PC-3 (cell line): ENCODE results near the gene MFSD6L.

Experiments used
- EZH2 ChIP-seq: fragments of 300-600 bp; sonication (generic); IDR thresholded peaks from one replicate; pipeline ENCODE4 v1.6.1; 2017; ENCODE audit warnings: antibody characterized with exemption, mild to moderate bottlenecking, low read length; ENCODE audit not compliant: unreplicated experiment
- EZH2phosphoT487 ChIP-seq: fragments of 300-600 bp; sonication (generic); IDR thresholded peaks from 2 replicates; pipeline ENCODE4 v1.6.1; 2018; ENCODE audit warnings: mild to moderate bottlenecking, antibody characterized with exemption, low read length, borderline replicate concordance
- TF ChIP-seq, protein P1 (sequence below): fragments of 300-600 bp; sonication (generic); conservative IDR thresholded peaks from 2 replicates; pipeline ENCODE4 v1.5.1; 2017; ENCODE audit warnings: antibody characterized with exemption, low read depth, mild to moderate bottlenecking, low read length

DNA sequence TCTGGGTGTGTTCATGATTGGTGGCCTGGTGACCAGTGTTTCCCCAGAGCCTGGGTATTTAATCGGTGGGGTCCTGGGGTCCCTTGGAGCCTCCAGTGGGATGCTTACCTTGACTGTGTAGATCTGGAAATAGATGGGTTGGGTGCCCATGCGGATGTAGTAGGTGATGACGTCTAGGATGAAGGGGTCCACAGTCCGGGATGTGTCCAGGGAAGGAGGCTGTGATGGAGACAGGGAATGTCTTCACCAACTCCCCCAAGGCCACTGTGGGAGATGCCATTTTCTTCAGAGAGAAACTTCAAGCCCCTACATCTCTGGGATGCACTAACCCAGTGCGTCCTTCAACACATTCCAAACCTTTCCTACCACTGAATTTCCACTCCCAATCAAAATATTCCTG, 24.1 kb upstream of the MFSD6L start:
- TF ChIP-seq, protein P1, sequence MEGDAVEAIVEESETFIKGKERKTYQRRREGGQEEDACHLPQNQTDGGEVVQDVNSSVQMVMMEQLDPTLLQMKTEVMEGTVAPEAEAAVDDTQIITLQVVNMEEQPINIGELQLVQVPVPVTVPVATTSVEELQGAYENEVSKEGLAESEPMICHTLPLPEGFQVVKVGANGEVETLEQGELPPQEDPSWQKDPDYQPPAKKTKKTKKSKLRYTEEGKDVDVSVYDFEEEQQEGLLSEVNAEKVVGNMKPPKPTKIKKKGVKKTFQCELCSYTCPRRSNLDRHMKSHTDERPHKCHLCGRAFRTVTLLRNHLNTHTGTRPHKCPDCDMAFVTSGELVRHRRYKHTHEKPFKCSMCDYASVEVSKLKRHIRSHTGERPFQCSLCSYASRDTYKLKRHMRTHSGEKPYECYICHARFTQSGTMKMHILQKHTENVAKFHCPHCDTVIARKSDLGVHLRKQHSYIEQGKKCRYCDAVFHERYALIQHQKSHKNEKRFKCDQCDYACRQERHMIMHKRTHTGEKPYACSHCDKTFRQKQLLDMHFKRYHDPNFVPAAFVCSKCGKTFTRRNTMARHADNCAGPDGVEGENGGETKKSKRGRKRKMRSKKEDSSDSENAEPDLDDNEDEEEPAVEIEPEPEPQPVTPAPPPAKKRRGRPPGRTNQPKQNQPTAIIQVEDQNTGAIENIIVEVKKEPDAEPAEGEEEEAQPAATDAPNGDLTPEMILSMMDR = no peak
- TF ChIP-seq EZH2 (no peak), EZH2phosphoT487 (no peak)
